Body of pancreas (tissue), 4 donors: ENCODE measurements around the gene H6PD.

Source experiments
- POLR2A ChIP-seq, 3 donors: fragments of 450-650 bp; IDR thresholded peaks; one replicate each; pipeline ENCODE4 v1.6.1; 2016; ENCODE audit warnings: antibody characterized with exemption in 3 of 3, mild to moderate bottlenecking in 2 of 3
- TF ChIP-seq, protein P1 (sequence below), 7 experiments: fragments of 450-650 bp in 4 of 7; fragments of 200-600 bp in 3 of 7; sonication (generic) in 3 of 7; IDR thresholded peaks; one replicate each; pipeline ENCODE4 v1.5.1; 2016 to 2019; ENCODE audit warnings: antibody characterized with exemption in 7 of 7

- TF ChIP-seq, protein P1, sequence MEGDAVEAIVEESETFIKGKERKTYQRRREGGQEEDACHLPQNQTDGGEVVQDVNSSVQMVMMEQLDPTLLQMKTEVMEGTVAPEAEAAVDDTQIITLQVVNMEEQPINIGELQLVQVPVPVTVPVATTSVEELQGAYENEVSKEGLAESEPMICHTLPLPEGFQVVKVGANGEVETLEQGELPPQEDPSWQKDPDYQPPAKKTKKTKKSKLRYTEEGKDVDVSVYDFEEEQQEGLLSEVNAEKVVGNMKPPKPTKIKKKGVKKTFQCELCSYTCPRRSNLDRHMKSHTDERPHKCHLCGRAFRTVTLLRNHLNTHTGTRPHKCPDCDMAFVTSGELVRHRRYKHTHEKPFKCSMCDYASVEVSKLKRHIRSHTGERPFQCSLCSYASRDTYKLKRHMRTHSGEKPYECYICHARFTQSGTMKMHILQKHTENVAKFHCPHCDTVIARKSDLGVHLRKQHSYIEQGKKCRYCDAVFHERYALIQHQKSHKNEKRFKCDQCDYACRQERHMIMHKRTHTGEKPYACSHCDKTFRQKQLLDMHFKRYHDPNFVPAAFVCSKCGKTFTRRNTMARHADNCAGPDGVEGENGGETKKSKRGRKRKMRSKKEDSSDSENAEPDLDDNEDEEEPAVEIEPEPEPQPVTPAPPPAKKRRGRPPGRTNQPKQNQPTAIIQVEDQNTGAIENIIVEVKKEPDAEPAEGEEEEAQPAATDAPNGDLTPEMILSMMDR (IDR thresholded peaks at IDR 0.05): no peak
- TF ChIP-seq POLR2A (IDR thresholded peaks at IDR 0.05): no peak
Observed at GRCh38 chr1:9192578-9193232, 41.9 kb upstream of the H6PD start.
